ENCODE measurements around the gene MBLAC1. TPM values are rescaled to one million over a fixed set of nuclear protein-coding genes. Genes with fewer than 3 reads are reported as not detected.
A peak's percentile ranks its signal among the peaks of the same experiment; 100 is the strongest.

Gene MBLAC1
- total and polyA plus RNA-seq, 2 donors (not counting 1 experiment from before 2014, with no cell fraction given) = 1.6 to 4.5 TPM

- Histone ChIP-seq H3K4me2 (replicated peaks; ENCODE audit: low read depth, low read length, poor library complexity, severe bottlenecking) (peak within 1 kb of the TSS; percentile 97), H3K9me3 (ENCODE audit: control extremely low read depth in 1 of 3, control insufficient read depth in 2 of 3, insufficient read depth in 1 of 3, low read length in 2 of 3) (no peaks in the 10 kb centered on the region), H3K9ac (ENCODE audit: low read length) (peak within 1 kb of the TSS; percentile 99), H3K36me3 (replicated peaks in 1 of 2; ENCODE audit: control extremely low read depth in 1 of 2, control insufficient read depth in 1 of 2, extremely low read depth in 1 of 2, insufficient read depth in 2 of 2, low read length in 1 of 2) (peaks cover 0 to 16% of the 10 kb centered on the region in 2 experiments), H3K27ac (ENCODE audit: low read length in 2 of 2) (peak within 1 kb of the TSS; percentile 82 to 97), H3K27me3 (replicated peaks in 1 of 4; ENCODE audit: control extremely low read depth in 1 of 4, control insufficient read depth in 3 of 4, insufficient read depth in 4 of 4, low read length in 3 of 4) (no peaks in the 10 kb centered on the region), H3K4me1 (ENCODE audit: control insufficient read depth in 2 of 2, insufficient read depth in 2 of 2, low read length in 2 of 2) (peaks cover 31 to 43% of the 10 kb centered on the region in 2 donors), H3K79me2 (ENCODE audit: control insufficient read depth, insufficient read depth, low read length) (peaks cover 47% of the 10 kb centered on the region), H2AFZ (ENCODE audit: insufficient read depth, low read depth, low read length, poor library complexity, severe bottlenecking) (peak within 1 kb of the TSS; percentile 98), H4K20me1 (ENCODE audit: control insufficient read depth, insufficient read depth, low read length, poor library complexity, severe bottlenecking) (no peaks in the 10 kb centered on the region), H3K4me3 (ENCODE audit: control extremely low read depth in 1 of 5, extremely low read depth in 1 of 5, insufficient read depth in 1 of 5, low read depth in 2 of 5, low read length in 4 of 5) (peak within 1 kb of the TSS; percentile 65 to 98 (median 75))
- POLR2A ChIA-PET = interaction anchor here (0.6 to 2.5 kb wide), 17 partner anchors 9 to 436 kb away, joined by 3 to 16 read pairs (median 5); partner anchors contain the start of genes AP4M1, GAL3ST4, GPC2 and MEPCE
- peak within 1 kb of the TSS; percentile 88 for H3K4me3 Mint-ChIP-seq
- TF ChIP-seq EZH2 (IDR thresholded peaks at IDR 0.05; ENCODE audit: borderline replicate concordance, insufficient read depth, low read depth, low read length, poor library complexity, severe bottlenecking) (no peak), CTCF (IDR thresholded peaks at IDR 0.05) (no peak)
- WGBS (ENCODE audit: insufficient coverage) = under 1% methylated on average over 31 of the region's 46 CpGs
- H3K27me3 Mint-ChIP-seq = no peaks in the 10 kb centered on the region
- CTCF ChIA-PET = interaction anchor here (1.0 to 3.5 kb wide), 7 partner anchors 9 to 259 kb away, joined by 3 to 27 read pairs (median 4); partner anchors contain the start of genes GPC2, MCM7, STAG3 and TRAPPC14
- intact Hi-C loops (cut with micrococcal nuclease) = loop anchor here (1.0 to 5.0 kb wide), 8 partner anchors 10 to 280 kb away; partner anchors contain the start of genes AP4M1, GPC2, MCM7 and STAG3
- peaks cover 34% of the 10 kb centered on the region for H3K4me1 Mint-ChIP-seq
- DNase-seq (peak; percentile 99), ATAC-seq (ENCODE audit: low read depth) (peak; percentile 97)
- no peaks in the 10 kb centered on the region for H3K9me3 Mint-ChIP-seq (ENCODE audit: insufficient read depth)
- H3K27ac Mint-ChIP-seq = peak within 1 kb of the TSS; percentile 95
These were observed 22.0 kb downstream of the MBLAC1 start, which contains the start of gene LAMTOR4 for GRCh38 chr7:100148559-100149328. Gene LAMTOR4 (plus strand): TSS chr7:100148918. CDS start chr7:100148973, 55 bp downstream.

All from B cell (primary cell).